Measurements from ENCODE around the gene CYTH3. TPM values are rescaled to one million over a fixed set of nuclear protein-coding genes. Genes with fewer than 3 reads are reported as not detected.

Gene CYTH3
- total RNA-seq, 1 donor from 2014 or later = 24.1 TPM

GRCh38 chr7:6130007-6130587 is 142.3 kb downstream of the CYTH3 start:
- H3K27ac Mint-ChIP-seq (ENCODE audit: unreplicated experiment) = peak overlapping the region; percentile 43
- H3K9me3 Mint-ChIP-seq = no peaks in the 10 kb centered on the region
- H3K27me3 Mint-ChIP-seq (ENCODE audit: low read depth) = no peaks in the 10 kb centered on the region
- H3K36me3 Mint-ChIP-seq (ENCODE audit: low read depth) = peaks cover 48% of the 10 kb centered on the region
- H3K4me3 Mint-ChIP-seq = no peak overlapping the region
- no peaks in the 10 kb centered on the region for H3K4me1 Mint-ChIP-seq
- TF ChIP-seq CTCF (conservative IDR thresholded peaks at IDR 0.05) = no peak
- no peak for DNase-seq (ENCODE audit: low read depth, low spot score)

- Mint-ChIP-seq H3K27me3 (ENCODE audit: low read depth) (no peaks in the 10 kb centered on the region), H3K4me1 (no peaks in the 10 kb centered on the region), H3K4me3 (no peak overlapping the region), H3K9me3 (no peaks in the 10 kb centered on the region), H3K36me3 (ENCODE audit: low read depth) (peaks cover 41% of the 10 kb centered on the region), H3K27ac (ENCODE audit: unreplicated experiment) (no peak overlapping the region)
- no peak for DNase-seq (ENCODE audit: low read depth, low spot score)
- no peak for TF ChIP-seq CTCF (conservative IDR thresholded peaks at IDR 0.05)
These were observed 144.2 kb downstream of the CYTH3 start for GRCh38 chr7:6128205-6128604.

- Mint-ChIP-seq H3K9me3 (no peaks in the 10 kb centered on the region), H3K27ac (ENCODE audit: unreplicated experiment) (peak overlapping the region; percentile 86), H3K4me1 (no peaks in the 10 kb centered on the region), H3K4me3 (no peak overlapping the region), H3K27me3 (ENCODE audit: low read depth) (no peaks in the 10 kb centered on the region), H3K36me3 (ENCODE audit: low read depth) (peaks cover 34% of the 10 kb centered on the region)
- no peak for TF ChIP-seq CTCF (conservative IDR thresholded peaks at IDR 0.05)
- no peak for DNase-seq (ENCODE audit: low read depth, low spot score)
These were observed 145.3 kb downstream of the CYTH3 start for GRCh38 chr7:6127110-6127490.

GRCh38 chr7:6123843-6124242 is 148.6 kb downstream of the CYTH3 start:
- TF ChIP-seq CTCF (conservative IDR thresholded peaks at IDR 0.05) = no peak
- Mint-ChIP-seq H3K27me3 (ENCODE audit: low read depth) (no peaks in the 10 kb centered on the region), H3K9me3 (peaks cover 5% of the 10 kb centered on the region), H3K4me1 (no peaks in the 10 kb centered on the region), H3K36me3 (ENCODE audit: low read depth) (peaks cover 46% of the 10 kb centered on the region), H3K27ac (ENCODE audit: unreplicated experiment) (no peak overlapping the region), H3K4me3 (no peak overlapping the region)
- DNase-seq (ENCODE audit: low read depth, low spot score) = no peak

GRCh38 chr7:6121141-6121540 is 151.3 kb downstream of the CYTH3 start:
- Mint-ChIP-seq H3K4me1 (no peaks in the 10 kb centered on the region), H3K27me3 (ENCODE audit: low read depth) (no peaks in the 10 kb centered on the region), H3K4me3 (no peak overlapping the region), H3K27ac (ENCODE audit: unreplicated experiment) (no peak overlapping the region), H3K9me3 (peaks cover 5% of the 10 kb centered on the region), H3K36me3 (ENCODE audit: low read depth) (peaks cover 45% of the 10 kb centered on the region)
- no peak for DNase-seq (ENCODE audit: low read depth, low spot score)
- no peak for TF ChIP-seq CTCF (conservative IDR thresholded peaks at IDR 0.05)
